ENCODE data around the gene TRIM56. TPM values are rescaled to one million over a fixed set of nuclear protein-coding genes. Genes with fewer than 3 reads are reported as not detected.

Gene TRIM56
- total and polyA plus RNA-seq, 2 of the 4 experiments (the other 2 are of a cell fraction) = 3.9 to 5.9 TPM

DNA sequence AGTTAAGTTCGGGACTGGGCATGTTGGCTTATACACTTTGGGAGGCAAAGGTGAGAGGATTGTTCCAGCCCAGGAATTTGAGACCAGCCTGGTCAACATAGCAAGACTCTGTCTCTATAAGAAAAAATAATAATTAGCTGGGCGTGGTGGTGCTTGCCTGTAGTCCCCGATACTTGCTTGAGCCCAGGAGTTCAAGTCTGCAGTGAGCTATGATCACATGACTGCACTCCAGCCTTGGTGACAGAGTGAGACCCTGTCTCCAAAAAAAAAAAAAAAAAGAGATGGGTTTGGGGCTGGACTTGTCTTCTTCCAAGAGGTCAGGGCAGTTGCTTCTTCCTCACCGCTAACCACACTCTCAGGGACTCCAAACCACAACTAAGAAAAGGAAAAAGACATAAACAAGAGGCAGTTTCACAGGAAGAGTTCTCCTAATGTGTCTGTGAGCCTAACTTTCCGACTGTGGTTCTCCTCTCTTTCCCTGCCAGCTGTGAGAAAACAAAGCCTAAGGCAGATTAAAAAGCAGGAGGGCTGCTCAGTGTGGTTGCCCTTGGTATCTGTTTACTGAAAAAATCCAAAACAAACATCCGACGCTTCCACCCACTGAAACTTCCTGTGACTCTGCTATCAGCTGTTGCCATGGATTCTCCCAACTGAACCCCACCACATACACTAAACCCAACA, 39.2 kb downstream of the TRIM56 start (continued):
- TF ChIP-seq NFE2L2 (IDR thresholded peaks at IDR 0.05; ENCODE audit: low read depth, low read length) (peak; percentile 33; the same call in 1 of the 2 replicates), CEBPB (IDR thresholded peaks at IDR 0.05; ENCODE audit: low read depth, low read length) (no peak), BHLHE40 (IDR thresholded peaks at IDR 0.05; ENCODE audit: low read depth, low read length) (0 out of 2 replicates have a peak, but pooled peaks have one; percentile 32)

DNA sequence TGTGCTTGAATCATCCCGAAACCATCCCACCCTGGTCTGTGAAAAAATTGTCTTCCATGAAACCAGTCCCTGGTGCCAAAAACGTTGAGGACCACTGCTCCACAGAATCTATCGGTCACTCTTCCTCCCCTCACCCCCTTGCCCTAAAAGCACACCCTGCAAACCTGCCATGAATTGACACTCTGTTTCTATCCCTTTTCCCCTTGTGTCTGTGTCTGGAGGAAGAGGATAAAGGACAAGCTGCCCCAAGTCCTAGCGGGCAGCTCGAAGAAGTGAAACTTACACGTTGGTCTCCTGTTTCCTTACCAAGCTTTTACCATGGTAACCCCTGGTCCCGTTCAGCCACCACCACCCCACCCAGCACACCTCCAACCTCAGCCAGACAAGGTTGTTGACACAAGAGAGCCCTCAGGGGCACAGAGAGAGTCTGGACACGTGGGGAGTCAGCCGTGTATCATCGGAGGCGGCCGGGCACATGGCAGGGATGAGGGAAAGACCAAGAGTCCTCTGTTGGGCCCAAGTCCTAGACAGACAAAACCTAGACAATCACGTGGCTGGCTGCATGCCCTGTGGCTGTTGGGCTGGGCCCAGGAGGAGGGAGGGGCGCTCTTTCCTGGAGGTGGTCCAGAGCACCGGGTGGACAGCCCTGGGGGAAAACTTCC, 40.8 kb downstream of the TRIM56 start:
- H2BK20ac ChIP-seq (ENCODE audit: low read depth, low read length) = peak overlapping the region; percentile 97
- peak overlapping the region; percentile 13 to 96 for H4K8ac ChIP-seq (ENCODE audit: low read depth in 2 of 2, low read length in 2 of 2)
- peak overlapping the region; percentile 95 for H3K56ac ChIP-seq (ENCODE audit: extremely low read depth, insufficient read depth, low read length)
- peak overlapping the region; percentile 97 for H2BK5ac ChIP-seq (ENCODE audit: low read depth, low read length, poor library complexity, severe bottlenecking)
- peak overlapping the region; percentile 70 for H3K18ac ChIP-seq (ENCODE audit: low read depth, low read length)
- H2BK15ac ChIP-seq (ENCODE audit: low read depth, low read length) = peak overlapping the region; percentile 88; the same call in 2 of the 3 replicates
- peak overlapping the region; percentile 99 for H2AK9ac ChIP-seq (replicated peaks; ENCODE audit: low read depth, low read length, poor library complexity)
- no peaks in the 10 kb centered on the region for H3K9me3 ChIP-seq (ENCODE audit: control insufficient read depth, insufficient read depth, low read length)
- peaks cover 19% of the 10 kb centered on the region for H3K9me1 ChIP-seq (ENCODE audit: insufficient read depth, low read length)
- peak overlapping the region; percentile 30 for H3K4me2 ChIP-seq (ENCODE audit: low read depth, low read length)
- 15% methylated on average over 6 of the region's 15 CpGs; no CpG with 5 or more reads in 1 of the 2 experiments for WGBS, 2 experiments (ENCODE audit: extremely low coverage in 2 of 2, insufficient read length in 1 of 2)
- CTCF ChIA-PET = interaction anchor here (0.9 to 1.1 kb wide), 3 partner anchors 18 to 26 kb away, joined by 3 read pairs; no protein-coding TSS in a partner anchor
- in situ Hi-C loops (cut with MboI; ENCODE audit: low sequenced_read_pairs) = no loop called here
- peaks cover 35% of the 10 kb centered on the region for H4K20me1 ChIP-seq (ENCODE audit: insufficient read depth, low read length)
- H4K5ac ChIP-seq (ENCODE audit: low read depth, low read length) = peak overlapping the region; percentile 64
- peak; percentile 75 for DNase-seq
- H3K27ac ChIP-seq (ENCODE audit: insufficient read depth, low read length) = peak overlapping the region; percentile 89
- peaks cover 8 to 63% of the 10 kb centered on the region in 2 experiments; a peak in 3 of 4 replicates for H3K79me1 ChIP-seq (ENCODE audit: low read depth in 1 of 2, low read length in 2 of 2)
- dilution Hi-C loops (cut with HindIII; ENCODE audit: low sequenced_read_pairs, unreplicated experiment) = no loop called here
- peaks cover 17% of the 10 kb centered on the region for H3K36me3 ChIP-seq (ENCODE audit: control insufficient read depth, insufficient read depth, low read length)
- no peak overlapping the region for H3K4me3 ChIP-seq (ENCODE audit: insufficient read depth, low read depth, low read length)
- POLR2A ChIA-PET (ENCODE audit: unreplicated experiment) = interaction anchor here (0.6 kb wide), 1 partner anchor 92 kb away, joined by 3 read pairs; the partner anchor contains the start of genes PLOD3 and ZNHIT1
- H3K9ac ChIP-seq (ENCODE audit: low read depth, low read length) = peak overlapping the region; percentile 40
- H2AK5ac ChIP-seq (ENCODE audit: low read depth, low read length) = peak overlapping the region; percentile 99
- H3K27me3 ChIP-seq (ENCODE audit: control insufficient read depth, insufficient read depth, low read length) = no peaks in the 10 kb centered on the region
- H3K4me1 ChIP-seq (ENCODE audit: control insufficient read depth, insufficient read depth, low read length) = peaks cover 27% of the 10 kb centered on the region
- intact Hi-C loops (cut with micrococcal nuclease) = no loop called here
- peak overlapping the region; percentile 91 for H3K14ac ChIP-seq (replicated peaks; ENCODE audit: low read depth, low read length)
- no TSS peak for BruUV-seq (replicated peaks)
- peak overlapping the region; percentile 98 for H3K4ac ChIP-seq (ENCODE audit: low read depth, low read length)
- H3K23ac ChIP-seq (ENCODE audit: low read depth, low read length) = peak overlapping the region; percentile 96
- H2BK120ac ChIP-seq (ENCODE audit: low read depth, low read length) = peak overlapping the region; percentile 98
- H4K91ac ChIP-seq (ENCODE audit: insufficient read depth, low read depth, low read length) = peak overlapping the region; percentile 90
- no peak for ATAC-seq (ENCODE audit: low read depth)
- H2AFZ ChIP-seq (replicated peaks; ENCODE audit: low read length, poor library complexity) = peak overlapping the region; percentile 93
- TF ChIP-seq, protein P1, sequence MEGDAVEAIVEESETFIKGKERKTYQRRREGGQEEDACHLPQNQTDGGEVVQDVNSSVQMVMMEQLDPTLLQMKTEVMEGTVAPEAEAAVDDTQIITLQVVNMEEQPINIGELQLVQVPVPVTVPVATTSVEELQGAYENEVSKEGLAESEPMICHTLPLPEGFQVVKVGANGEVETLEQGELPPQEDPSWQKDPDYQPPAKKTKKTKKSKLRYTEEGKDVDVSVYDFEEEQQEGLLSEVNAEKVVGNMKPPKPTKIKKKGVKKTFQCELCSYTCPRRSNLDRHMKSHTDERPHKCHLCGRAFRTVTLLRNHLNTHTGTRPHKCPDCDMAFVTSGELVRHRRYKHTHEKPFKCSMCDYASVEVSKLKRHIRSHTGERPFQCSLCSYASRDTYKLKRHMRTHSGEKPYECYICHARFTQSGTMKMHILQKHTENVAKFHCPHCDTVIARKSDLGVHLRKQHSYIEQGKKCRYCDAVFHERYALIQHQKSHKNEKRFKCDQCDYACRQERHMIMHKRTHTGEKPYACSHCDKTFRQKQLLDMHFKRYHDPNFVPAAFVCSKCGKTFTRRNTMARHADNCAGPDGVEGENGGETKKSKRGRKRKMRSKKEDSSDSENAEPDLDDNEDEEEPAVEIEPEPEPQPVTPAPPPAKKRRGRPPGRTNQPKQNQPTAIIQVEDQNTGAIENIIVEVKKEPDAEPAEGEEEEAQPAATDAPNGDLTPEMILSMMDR (conservative IDR thresholded peaks at IDR 0.05; ENCODE audit: low read depth, low read length) = no peak
- TF ChIP-seq MAZ (IDR thresholded peaks at IDR 0.05; ENCODE audit: borderline replicate concordance, low read depth, low read length) = peak; percentile 51; the same call in 1 of the 2 replicates
- TF ChIP-seq MAFK (IDR thresholded peaks at IDR 0.05; ENCODE audit: low read depth, low read length) = no peak
- no peak for TF ChIP-seq RAD21 (IDR thresholded peaks at IDR 0.05; ENCODE audit: low read length)
- no peak; the same call in 1 of the 2 replicates for TF ChIP-seq FOS (IDR thresholded peaks at IDR 0.05; ENCODE audit: low read depth, low read length)
- TF ChIP-seq, protein P2, sequence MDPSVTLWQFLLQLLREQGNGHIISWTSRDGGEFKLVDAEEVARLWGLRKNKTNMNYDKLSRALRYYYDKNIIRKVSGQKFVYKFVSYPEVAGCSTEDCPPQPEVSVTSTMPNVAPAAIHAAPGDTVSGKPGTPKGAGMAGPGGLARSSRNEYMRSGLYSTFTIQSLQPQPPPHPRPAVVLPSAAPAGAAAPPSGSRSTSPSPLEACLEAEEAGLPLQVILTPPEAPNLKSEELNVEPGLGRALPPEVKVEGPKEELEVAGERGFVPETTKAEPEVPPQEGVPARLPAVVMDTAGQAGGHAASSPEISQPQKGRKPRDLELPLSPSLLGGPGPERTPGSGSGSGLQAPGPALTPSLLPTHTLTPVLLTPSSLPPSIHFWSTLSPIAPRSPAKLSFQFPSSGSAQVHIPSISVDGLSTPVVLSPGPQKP (IDR thresholded peaks at IDR 0.05; ENCODE audit: borderline replicate concordance, low read depth, low read length) = no peak
- no peak for TF ChIP-seq RCOR1 (IDR thresholded peaks at IDR 0.05; ENCODE audit: insufficient replicate concordance, low read length)
- TF ChIP-seq CHD1 (IDR thresholded peaks at IDR 0.05; ENCODE audit: low read depth, low read length) = no peak
- no peak for TF ChIP-seq SMC3 (IDR thresholded peaks at IDR 0.05; ENCODE audit: low read depth, low read length)

Data from IMR-90 (cell line).